ENCODE measurements around the gene LOXL1. TPM values are rescaled to one million over a fixed set of nuclear protein-coding genes. Genes with fewer than 3 reads are reported as not detected.

LOXL1 gene
- total RNA-seq, 1 donor from 2014 or later, result 163 TPM

DNA sequence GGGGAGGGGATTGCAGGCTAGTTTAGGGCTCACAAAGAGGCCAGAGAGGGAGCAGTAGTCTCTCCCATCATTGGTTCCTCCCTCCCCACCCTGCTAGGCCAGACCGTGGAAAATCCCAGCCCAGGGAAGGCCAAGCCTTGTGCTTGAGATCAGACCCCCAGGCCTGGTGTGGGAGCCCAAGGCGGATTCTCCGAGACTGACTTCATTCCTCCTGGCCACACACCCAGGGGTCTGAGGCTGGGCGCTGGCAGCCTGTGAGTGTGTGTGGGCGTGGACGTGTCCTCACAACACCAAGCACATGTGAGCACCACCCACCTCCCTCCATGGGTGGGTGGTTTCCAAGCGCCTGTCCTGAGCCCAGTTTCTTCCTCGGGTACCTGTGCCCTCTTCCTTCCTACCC lies 4.1 kb downstream of the LOXL1 start:
- Mint-ChIP-seq H3K36me3 (ENCODE audit: unreplicated experiment) (no peaks in the 10 kb centered on the region), H3K27ac (ENCODE audit: unreplicated experiment) (peak overlapping the region; percentile 43), H3K27me3 (ENCODE audit: unreplicated experiment) (peaks cover 16% of the 10 kb centered on the region), H3K4me1 (ENCODE audit: low read depth, unreplicated experiment) (peaks cover 39% of the 10 kb centered on the region), H3K9me3 (ENCODE audit: unreplicated experiment) (peaks cover 25% of the 10 kb centered on the region), H3K4me3 (ENCODE audit: unreplicated experiment) (peak overlapping the region; percentile 99)
- TF ChIP-seq, protein P1, sequence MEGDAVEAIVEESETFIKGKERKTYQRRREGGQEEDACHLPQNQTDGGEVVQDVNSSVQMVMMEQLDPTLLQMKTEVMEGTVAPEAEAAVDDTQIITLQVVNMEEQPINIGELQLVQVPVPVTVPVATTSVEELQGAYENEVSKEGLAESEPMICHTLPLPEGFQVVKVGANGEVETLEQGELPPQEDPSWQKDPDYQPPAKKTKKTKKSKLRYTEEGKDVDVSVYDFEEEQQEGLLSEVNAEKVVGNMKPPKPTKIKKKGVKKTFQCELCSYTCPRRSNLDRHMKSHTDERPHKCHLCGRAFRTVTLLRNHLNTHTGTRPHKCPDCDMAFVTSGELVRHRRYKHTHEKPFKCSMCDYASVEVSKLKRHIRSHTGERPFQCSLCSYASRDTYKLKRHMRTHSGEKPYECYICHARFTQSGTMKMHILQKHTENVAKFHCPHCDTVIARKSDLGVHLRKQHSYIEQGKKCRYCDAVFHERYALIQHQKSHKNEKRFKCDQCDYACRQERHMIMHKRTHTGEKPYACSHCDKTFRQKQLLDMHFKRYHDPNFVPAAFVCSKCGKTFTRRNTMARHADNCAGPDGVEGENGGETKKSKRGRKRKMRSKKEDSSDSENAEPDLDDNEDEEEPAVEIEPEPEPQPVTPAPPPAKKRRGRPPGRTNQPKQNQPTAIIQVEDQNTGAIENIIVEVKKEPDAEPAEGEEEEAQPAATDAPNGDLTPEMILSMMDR (IDR thresholded peaks at IDR 0.05; ENCODE audit: partially characterized antibody, unreplicated experiment), result no peak
- peak; percentile 14 for DNase-seq

DNA sequence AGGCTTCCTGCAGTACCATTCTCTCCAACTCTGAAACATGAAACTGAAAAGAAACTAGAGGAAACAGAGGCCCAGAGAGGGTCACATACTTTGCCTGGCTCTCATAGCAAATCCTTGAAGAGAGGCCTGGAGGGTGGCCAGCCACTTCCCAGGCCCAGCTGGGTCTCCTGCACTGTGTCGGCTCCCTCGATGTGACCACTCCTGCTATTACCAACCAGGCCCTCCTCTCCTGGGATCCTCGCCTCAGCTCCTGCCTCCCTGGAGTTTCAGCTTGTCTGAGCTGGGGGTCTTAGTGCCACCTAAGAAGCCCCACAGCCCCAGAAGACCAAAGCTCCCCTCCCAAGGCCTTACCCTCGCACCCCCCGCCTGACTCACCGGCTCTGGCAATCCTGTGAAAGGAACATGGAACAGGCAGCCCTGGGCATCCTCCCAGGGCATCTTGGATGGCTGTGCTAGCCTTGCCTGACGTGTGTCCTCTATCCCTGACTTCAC lies 4.6 kb downstream of the LOXL1 start:
- DNase-seq, result no peak
- Mint-ChIP-seq H3K27ac (ENCODE audit: unreplicated experiment) (no peak overlapping the region), H3K27me3 (ENCODE audit: unreplicated experiment) (peaks cover 14% of the 10 kb centered on the region), H3K4me3 (ENCODE audit: unreplicated experiment) (peak overlapping the region; percentile 99), H3K36me3 (ENCODE audit: unreplicated experiment) (no peaks in the 10 kb centered on the region), H3K4me1 (ENCODE audit: low read depth, unreplicated experiment) (peaks cover 39% of the 10 kb centered on the region), H3K9me3 (ENCODE audit: unreplicated experiment) (peaks cover 21% of the 10 kb centered on the region)
- TF ChIP-seq, protein P1 (IDR thresholded peaks at IDR 0.05; ENCODE audit: partially characterized antibody, unreplicated experiment), result no peak

DNA sequence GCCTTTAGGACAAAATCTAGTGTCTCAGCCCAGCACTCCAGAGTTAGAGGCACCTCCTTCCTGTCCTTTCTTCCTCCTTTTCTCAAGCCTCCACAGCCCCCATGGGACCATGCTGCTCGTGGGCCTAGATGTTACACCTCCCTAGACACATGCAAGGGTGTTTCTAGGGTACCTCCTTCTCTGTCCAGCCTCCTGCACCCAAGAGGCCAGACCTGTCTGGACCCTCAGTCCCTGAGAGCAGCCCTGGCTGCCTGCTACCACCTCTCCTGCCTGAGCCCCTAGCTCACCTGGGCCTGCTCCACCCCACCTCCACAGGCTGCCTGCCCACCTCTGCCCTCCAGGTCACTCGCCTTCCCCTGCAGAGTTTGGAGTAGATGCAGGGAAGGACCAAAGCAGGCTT lies 5.2 kb downstream of the LOXL1 start:
- no peak overlapping the region for H3K27ac Mint-ChIP-seq (ENCODE audit: unreplicated experiment)
- H3K4me3 Mint-ChIP-seq (ENCODE audit: unreplicated experiment), result peak overlapping the region; percentile 99

DNA sequence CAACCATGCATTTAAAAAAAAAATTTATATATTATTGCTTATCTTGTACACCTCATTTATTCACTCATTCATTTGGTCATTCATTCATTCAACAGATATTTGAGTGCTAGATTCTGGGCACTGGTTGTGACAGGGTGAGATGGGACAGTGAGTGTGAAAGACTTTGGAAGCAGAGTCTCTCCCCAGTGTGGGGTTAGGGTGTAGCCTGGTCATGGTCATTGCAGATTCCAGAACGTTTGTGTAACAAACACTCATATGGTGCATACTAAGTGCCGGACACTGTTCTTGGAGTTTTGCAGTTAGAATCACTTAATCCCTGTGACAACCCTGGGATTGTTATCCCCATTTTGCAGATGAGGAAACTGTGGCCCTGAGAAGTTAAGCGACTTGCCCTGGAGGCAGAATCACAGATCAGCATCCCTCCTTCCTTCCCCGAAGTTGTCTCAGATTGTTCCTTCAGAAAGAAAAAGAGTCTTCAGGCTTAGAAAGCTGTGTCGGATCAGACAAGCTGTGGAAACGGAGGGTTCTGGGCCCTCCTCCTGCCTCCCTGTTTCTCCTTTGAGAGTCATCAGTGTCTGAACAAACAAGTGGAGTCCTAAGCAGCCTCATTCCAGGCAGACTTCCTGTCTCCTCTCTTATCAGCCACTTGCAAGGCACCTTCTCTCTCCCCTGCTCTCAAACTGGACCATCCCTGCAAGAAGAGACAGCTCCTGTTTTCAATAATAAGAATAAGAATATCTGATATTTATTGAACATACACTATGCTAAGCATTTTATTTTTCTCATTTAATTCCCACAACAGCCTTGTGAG lies 6.3 kb downstream of the LOXL1 start:
- Mint-ChIP-seq H3K27ac (ENCODE audit: unreplicated experiment) (no peak overlapping the region), H3K9me3 (ENCODE audit: unreplicated experiment) (peaks cover 22% of the 10 kb centered on the region), H3K27me3 (ENCODE audit: unreplicated experiment) (peaks cover 13% of the 10 kb centered on the region), H3K36me3 (ENCODE audit: unreplicated experiment) (no peaks in the 10 kb centered on the region), H3K4me1 (ENCODE audit: low read depth, unreplicated experiment) (peaks cover 48% of the 10 kb centered on the region), H3K4me3 (ENCODE audit: unreplicated experiment) (no peak overlapping the region)
- TF ChIP-seq, protein P1 (IDR thresholded peaks at IDR 0.05; ENCODE audit: partially characterized antibody, unreplicated experiment), result no peak
- no peak for DNase-seq

More for the DNA sequence above, 5.2 kb downstream of the LOXL1 start:
- no peak for DNase-seq
- H3K36me3 Mint-ChIP-seq (ENCODE audit: unreplicated experiment), result no peaks in the 10 kb centered on the region
- peaks cover 42% of the 10 kb centered on the region for H3K4me1 Mint-ChIP-seq (ENCODE audit: low read depth, unreplicated experiment)
- H3K27me3 Mint-ChIP-seq (ENCODE audit: unreplicated experiment), result peaks cover 13% of the 10 kb centered on the region
- TF ChIP-seq, protein P1 (IDR thresholded peaks at IDR 0.05; ENCODE audit: partially characterized antibody, unreplicated experiment), result no peak
- H3K9me3 Mint-ChIP-seq (ENCODE audit: unreplicated experiment), result peaks cover 21% of the 10 kb centered on the region

DNA sequence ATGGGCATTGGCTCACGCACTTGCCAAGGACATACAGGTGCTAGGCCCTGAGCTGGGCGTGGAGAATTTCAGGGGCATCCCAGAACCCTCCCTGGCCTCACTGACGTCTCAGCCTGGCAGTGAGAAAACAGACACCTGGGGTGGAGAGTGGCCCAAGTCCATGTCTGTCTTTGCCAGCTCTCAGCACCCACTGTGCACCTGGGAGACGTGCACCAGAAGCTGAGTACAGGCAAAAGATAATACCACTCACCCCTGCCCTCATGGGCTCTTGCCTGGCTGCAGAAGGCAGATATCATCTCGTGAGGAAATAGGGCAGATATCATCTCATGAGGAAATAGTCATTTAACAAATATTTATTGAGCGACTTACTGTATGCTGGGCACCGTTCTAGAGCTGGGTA lies 8.0 kb downstream of the LOXL1 start:
- H3K4me3 Mint-ChIP-seq (ENCODE audit: unreplicated experiment), result peak overlapping the region; percentile 61
- DNase-seq, result no peak
- TF ChIP-seq, protein P1 (IDR thresholded peaks at IDR 0.05; ENCODE audit: partially characterized antibody, unreplicated experiment), result no peak
- H3K36me3 Mint-ChIP-seq (ENCODE audit: unreplicated experiment), result no peaks in the 10 kb centered on the region
- peaks cover 9% of the 10 kb centered on the region for H3K9me3 Mint-ChIP-seq (ENCODE audit: unreplicated experiment)
- H3K4me1 Mint-ChIP-seq (ENCODE audit: low read depth, unreplicated experiment), result peaks cover 43% of the 10 kb centered on the region
- peak overlapping the region; percentile 80 for H3K27ac Mint-ChIP-seq (ENCODE audit: unreplicated experiment)
- peaks cover 8% of the 10 kb centered on the region for H3K27me3 Mint-ChIP-seq (ENCODE audit: unreplicated experiment)
